B cell (primary cell): ENCODE data around the gene DCUN1D3. TPM values are rescaled to one million over a fixed set of nuclear protein-coding genes. Genes with fewer than 3 reads are reported as not detected.

Experiments used
- ATAC-seq: fragments of 200-7000 bp; cut with Tn5 transposase; one replicate; pipeline ENCODE4 v1.10.0; 2021; ENCODE audit warnings: low read depth, mild to moderate bottlenecking, moderate number of reproducible peaks, moderate library complexity
- CTCF ChIA-PET: fragments of 350-600 bp; sonication (Branson Sonifier 250); formaldehyde crosslinking; loops from one replicate; lab custom pipeline; 2021; ENCODE audit warnings: antibody characterized with exemption, inconsistent platforms; lab: Charles Lee
- POLR2A ChIA-PET: fragments of 350-600 bp; sonication (Branson Sonifier 250); formaldehyde crosslinking; loops from one replicate; lab custom pipeline; 2021; ENCODE audit warnings: antibody characterized with exemption; lab: Charles Lee
- DNase-seq: peaks from one replicate; pipeline ENCODE4 v3.0.0; 2013
- H2AFZ ChIP-seq: 2 replicates; pipeline ENCODE4 v1.6.1; 2012; ENCODE audit warnings: mild to moderate bottlenecking, low read depth, low read length; ENCODE audit not compliant: insufficient read depth, poor library complexity, severe bottlenecking
- H3K27ac ChIP-seq, 2 donors: 1 replicate in 1 of 2; 2 replicates in 1 of 2; pipeline ENCODE4 v1.5.1; 2012 to 2013; ENCODE audit warnings: low read length in 2 of 2, mild to moderate bottlenecking in 2 of 2, moderate library complexity in 1 of 2
- H3K27me3 ChIP-seq, 4 experiments: fragments of 200-600 bp in 1 of 4; sonication (generic) in 1 of 4; replicated peaks in 1 of 4; 1 replicate in 2 of 4; 2 replicates in 2 of 4; pipeline versions ENCODE4 v1.6.1 to v1.7.0; 2013 to 2016; ENCODE audit warnings: low read length in 3 of 4, mild to moderate bottlenecking in 2 of 4, mixed read lengths in 1 of 4, moderate library complexity in 1 of 4; ENCODE audit not compliant: insufficient read depth in 4 of 4, control insufficient read depth in 3 of 4; ENCODE audit errors: control extremely low read depth in 1 of 4
- H3K36me3 ChIP-seq, 2 experiments: replicated peaks in 1 of 2; 1 replicate in 1 of 2; 2 replicates in 1 of 2; pipeline versions ENCODE4 v1.6.1 to v1.7.1; 2013; ENCODE audit warnings: low read length in 1 of 2; ENCODE audit not compliant: insufficient read depth in 2 of 2, control insufficient read depth in 1 of 2; ENCODE audit errors: control extremely low read depth in 1 of 2, extremely low read depth in 1 of 2
- H3K4me1 ChIP-seq, 2 donors: fragments of 200-600 bp in 1 of 2; sonication (generic) in 1 of 2; 1 replicate in 1 of 2; 2 replicates in 1 of 2; pipeline versions ENCODE4 v1.5.1 to v1.6.1; 2013 to 2017; ENCODE audit warnings: low read length in 2 of 2; ENCODE audit not compliant: control insufficient read depth in 2 of 2, insufficient read depth in 2 of 2
- H3K4me2 ChIP-seq: replicated peaks from 2 replicates; pipeline ENCODE3; 2012; ENCODE audit warnings: mild to moderate bottlenecking, low read depth, low read length; ENCODE audit not compliant: poor library complexity, severe bottlenecking
- H3K4me3 ChIP-seq, 5 experiments: fragments of 200-600 bp in 1 of 5; sonication (generic) in 1 of 5; 1 replicate in 3 of 5; 2 replicates in 2 of 5; pipeline versions ENCODE4 v1.5.1 to v1.7.0; 2011 to 2016; ENCODE audit warnings: low read length in 4 of 5, mild to moderate bottlenecking in 4 of 5, low read depth in 2 of 5, control low read depth in 1 of 5, moderate library complexity in 1 of 5; ENCODE audit not compliant: insufficient read depth in 1 of 5; ENCODE audit errors: control extremely low read depth in 1 of 5, extremely low read depth in 1 of 5
- H3K79me2 ChIP-seq: fragments of 200-600 bp; sonication (generic); one replicate; pipeline ENCODE4 v1.6.0; 2016; ENCODE audit warnings: low read length; ENCODE audit not compliant: control insufficient read depth, insufficient read depth
- H3K9ac ChIP-seq: fragments of 200-600 bp; sonication (generic); 2 replicates; pipeline ENCODE4 v1.6.1; 2017; ENCODE audit warnings: mild to moderate bottlenecking, low read length, moderate library complexity
- H3K9me3 ChIP-seq, 3 donors: one replicate each; pipeline versions ENCODE4 v1.6.1 to v1.7.1; 2013; ENCODE audit warnings: low read length in 2 of 3; ENCODE audit not compliant: control insufficient read depth in 2 of 3, insufficient read depth in 1 of 3; ENCODE audit errors: control extremely low read depth in 1 of 3
- H4K20me1 ChIP-seq: 2 replicates; pipeline ENCODE4 v1.6.0; 2012; ENCODE audit warnings: mild to moderate bottlenecking, low read length; ENCODE audit not compliant: insufficient read depth, control insufficient read depth, poor library complexity, severe bottlenecking
- H3K27ac Mint-ChIP-seq: one replicate; pipeline ENCODE4 v1.8.0; 2021; ENCODE audit warnings: mixed read lengths
- H3K27me3 Mint-ChIP-seq: one replicate; pipeline ENCODE4 v1.8.0; 2021; ENCODE audit warnings: mixed read lengths
- H3K4me1 Mint-ChIP-seq: one replicate; pipeline ENCODE4 v1.8.0; 2021; ENCODE audit warnings: mixed read lengths
- H3K4me3 Mint-ChIP-seq: one replicate; pipeline ENCODE4 v1.8.0; 2021; ENCODE audit warnings: mixed read lengths
- H3K9me3 Mint-ChIP-seq: one replicate; pipeline ENCODE4 v1.8.0; 2022; ENCODE audit warnings: mixed read lengths; ENCODE audit not compliant: insufficient read depth
- EZH2 ChIP-seq: IDR thresholded peaks from 2 replicates; pipeline ENCODE4 v1.6.1; 2012; ENCODE audit warnings: borderline replicate concordance, low read depth, mild to moderate bottlenecking, moderate library complexity, low read length; ENCODE audit not compliant: insufficient read depth, poor library complexity, severe bottlenecking
- WGBS: methylation state at CpG from one replicate; pipeline ENCODE4 v1.1.5; 2013; ENCODE audit warnings: missing lambda C conversion rate; ENCODE audit not compliant: insufficient coverage; 5-methylcytosine and 5-hydroxymethylcytosine counted together
- intact Hi-C: fragments of 100-400 bp; cut with micrococcal nuclease; formaldehyde crosslinking; loops from one replicate; pipeline ENCODE4 v1.10.0; 2022
- polyA plus RNA-seq: library from polyadenylated mRNA; depleted of rRNA; stranded (reverse); fragments of >200 nt; gene quantifications from 2 replicates; pipeline ENCODE4 v1.2.3, GENCODE V29; 2012
- total RNA-seq, 2 donors: library from RNA; stranded (reverse); fragments of 120-200 nt in 1 of 2; gene quantifications; 1 replicate in 1 of 2; 2 replicates in 1 of 2; pipeline versions ENCODE4 v1.2.3 to v1.2.4, GENCODE V29; 2013 to 2022
- TF ChIP-seq, protein P1 (sequence below): fragments of 200-600 bp; IDR thresholded peaks from one replicate; pipeline ENCODE4 v1.8.0; 2022; ENCODE audit warnings: antibody characterized with exemption, mild to moderate bottlenecking

DCUN1D3 gene
- total and polyA plus RNA-seq, 2 donors (not counting 1 experiment from before 2014, with no cell fraction given) = 2.0 to 5.0 TPM

GRCh38 chr16:20899071-20899470 is 1.1 kb downstream of the DCUN1D3 start:
- WGBS = no CpG with 5 or more reads among the region's 5 CpGs
- intact Hi-C loops = no loop called here
- TF ChIP-seq, protein P1, sequence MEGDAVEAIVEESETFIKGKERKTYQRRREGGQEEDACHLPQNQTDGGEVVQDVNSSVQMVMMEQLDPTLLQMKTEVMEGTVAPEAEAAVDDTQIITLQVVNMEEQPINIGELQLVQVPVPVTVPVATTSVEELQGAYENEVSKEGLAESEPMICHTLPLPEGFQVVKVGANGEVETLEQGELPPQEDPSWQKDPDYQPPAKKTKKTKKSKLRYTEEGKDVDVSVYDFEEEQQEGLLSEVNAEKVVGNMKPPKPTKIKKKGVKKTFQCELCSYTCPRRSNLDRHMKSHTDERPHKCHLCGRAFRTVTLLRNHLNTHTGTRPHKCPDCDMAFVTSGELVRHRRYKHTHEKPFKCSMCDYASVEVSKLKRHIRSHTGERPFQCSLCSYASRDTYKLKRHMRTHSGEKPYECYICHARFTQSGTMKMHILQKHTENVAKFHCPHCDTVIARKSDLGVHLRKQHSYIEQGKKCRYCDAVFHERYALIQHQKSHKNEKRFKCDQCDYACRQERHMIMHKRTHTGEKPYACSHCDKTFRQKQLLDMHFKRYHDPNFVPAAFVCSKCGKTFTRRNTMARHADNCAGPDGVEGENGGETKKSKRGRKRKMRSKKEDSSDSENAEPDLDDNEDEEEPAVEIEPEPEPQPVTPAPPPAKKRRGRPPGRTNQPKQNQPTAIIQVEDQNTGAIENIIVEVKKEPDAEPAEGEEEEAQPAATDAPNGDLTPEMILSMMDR = no peak
- Histone ChIP-seq H2AFZ (peak overlapping the region; percentile 86), H3K9me3 (no peaks in the 10 kb centered on the region), H3K36me3 (peaks cover 0 to 2% of the 10 kb centered on the region in 2 experiments), H3K4me1 (peaks cover 35 to 40% of the 10 kb centered on the region in 2 donors), H3K4me3 (no peak overlapping the region), H3K9ac (peak overlapping the region; percentile 98), H4K20me1 (no peaks in the 10 kb centered on the region), H3K27me3 (no peaks in the 10 kb centered on the region), H3K4me2 (peak overlapping the region; percentile 90), H3K79me2 (peaks cover 47% of the 10 kb centered on the region), H3K27ac (peak overlapping the region in 1 of 2 donors; percentile 96)
- Mint-ChIP-seq H3K9me3 (no peaks in the 10 kb centered on the region), H3K27me3 (no peaks in the 10 kb centered on the region), H3K4me3 (peak overlapping the region; percentile 94), H3K27ac (peak overlapping the region; percentile 95), H3K4me1 (peaks cover 55% of the 10 kb centered on the region)
- ATAC-seq = no peak
- CTCF ChIA-PET = interaction anchor here (1.6 to 2.0 kb wide), 2 partner anchors 10 to 49 kb away, joined by 3 to 9 read pairs; no protein-coding TSS in a partner anchor
- POLR2A ChIA-PET = interaction anchor here (0.8 kb wide), 1 partner anchor 282 kb away, joined by 5 read pairs; no protein-coding TSS in a partner anchor
- DNase-seq = no peak

DNA sequence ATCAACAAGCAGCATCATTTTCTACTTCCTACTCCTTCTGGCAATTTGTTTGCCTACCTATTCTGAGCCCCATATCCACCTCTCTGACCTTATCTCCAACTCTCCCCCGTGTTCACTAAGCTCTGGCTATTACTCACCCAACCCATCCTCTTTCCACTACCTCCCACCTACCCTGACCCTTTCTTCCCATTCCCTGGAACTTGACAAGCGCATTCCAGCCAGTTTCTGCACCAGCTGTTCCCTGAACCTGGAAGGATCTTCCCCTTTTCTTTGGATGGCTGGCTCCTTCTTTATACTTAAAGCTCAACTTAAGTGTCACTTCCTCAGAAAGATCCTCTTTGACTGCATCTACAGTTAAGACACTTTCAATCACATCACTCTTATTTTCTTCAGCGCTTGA is 2.2 kb downstream of the DCUN1D3 start:
- POLR2A ChIA-PET = no interaction called here
- no peaks in the 10 kb centered on the region for H3K9me3 Mint-ChIP-seq
- no peak overlapping the region for H2AFZ ChIP-seq
- DNase-seq = no peak
- H3K79me2 ChIP-seq = peaks cover 48% of the 10 kb centered on the region
- H3K4me3 ChIP-seq = no peak overlapping the region
- 90% methylated on average over 2 of the region's 3 CpGs for WGBS
- CTCF ChIA-PET = interaction anchor here (2.0 kb wide), 1 partner anchor 47 kb away, joined by 9 read pairs; no protein-coding TSS in a partner anchor
- H3K4me1 ChIP-seq = peaks cover 23 to 28% of the 10 kb centered on the region in 2 donors
- H3K27me3 Mint-ChIP-seq = no peaks in the 10 kb centered on the region
- H3K27me3 ChIP-seq = no peaks in the 10 kb centered on the region
- TF ChIP-seq, protein P1 = no peak
- TF ChIP-seq EZH2 = no peak
- H3K36me3 ChIP-seq = peaks cover 0 to 2% of the 10 kb centered on the region in 2 experiments
- intact Hi-C loops = no loop called here
- H3K4me1 Mint-ChIP-seq = peaks cover 46% of the 10 kb centered on the region
- H3K4me3 Mint-ChIP-seq = peak overlapping the region; percentile 18
- no peak overlapping the region for H3K27ac Mint-ChIP-seq
- H3K4me2 ChIP-seq = no peak overlapping the region
- H3K9ac ChIP-seq = no peak overlapping the region
- no peak for ATAC-seq
- no peak overlapping the region for H3K27ac ChIP-seq
- H3K9me3 ChIP-seq = no peaks in the 10 kb centered on the region
- no peaks in the 10 kb centered on the region for H4K20me1 ChIP-seq
